IMR-90 (cell line): Measurements from ENCODE around the gene CHP2. TPM values are rescaled to one million over a fixed set of nuclear protein-coding genes. Genes with fewer than 3 reads are reported as not detected.

ENCODE experiments used
- ATAC-seq: fragments of 200-7000 bp; cut with Tn5 transposase; 2 replicates; pipeline ENCODE4 v1.9.1; 2020; ENCODE audit warnings: low read depth, mild to moderate bottlenecking, moderate library complexity
- BruUV-seq: library from RNA; stranded (reverse); fragments of 400-500 nt; replicated peaks from 2 replicates; lab custom pipeline; 2021; lab: Mats Ljungman, UMichigan
- CTCF ChIA-PET: fragments of 300-600 bp; formaldehyde crosslinking; extraction: SDS; loops from one replicate; lab custom pipeline; 2021; ENCODE audit warnings: antibody characterized with exemption; lab: Yijun Ruan, JAX
- POLR2A ChIA-PET: fragments of 300-600 bp; sonication (Branson Sonifier 250); formaldehyde crosslinking; loops from one replicate; lab custom pipeline; 2022; ENCODE audit warnings: antibody characterized with exemption; ENCODE audit not compliant: unreplicated experiment; lab: Charles Lee
- DNase-seq: peaks from one replicate; pipeline ENCODE4 v3.0.0; 2013
- H2AFZ ChIP-seq: replicated peaks from 2 replicates; pipeline ENCODE3; 2013; ENCODE audit warnings: low read length, mild to moderate bottlenecking; ENCODE audit not compliant: poor library complexity
- H2AK5ac ChIP-seq: 2 replicates; pipeline ENCODE4 v1.6.1; 2013; ENCODE audit warnings: low read depth, low read length, inconsistent platforms
- H2AK9ac ChIP-seq: replicated peaks from 2 replicates; pipeline ENCODE3; 2013; ENCODE audit warnings: mild to moderate bottlenecking, low read depth, low read length, moderate library complexity; ENCODE audit not compliant: poor library complexity
- H2BK120ac ChIP-seq: 2 replicates; pipeline ENCODE4 v1.6.1; 2013; ENCODE audit warnings: low read depth, low read length, inconsistent platforms
- H2BK15ac ChIP-seq: 3 replicates; pipeline ENCODE4 v1.6.1; 2013; ENCODE audit warnings: low read depth, low read length, inconsistent platforms
- H2BK20ac ChIP-seq: 2 replicates; pipeline ENCODE4 v1.6.1; 2013; ENCODE audit warnings: low read depth, mild to moderate bottlenecking, inconsistent platforms, low read length, moderate library complexity
- H2BK5ac ChIP-seq: 2 replicates; pipeline ENCODE4 v1.6.1; 2013; ENCODE audit warnings: mild to moderate bottlenecking, low read depth, low read length, inconsistent platforms; ENCODE audit not compliant: poor library complexity, severe bottlenecking
- H3K14ac ChIP-seq: replicated peaks from 2 replicates; pipeline ENCODE4 v1.6.1; 2013; ENCODE audit warnings: low read depth, low read length, inconsistent platforms
- H3K18ac ChIP-seq: 2 replicates; pipeline ENCODE4 v1.6.1; 2013; ENCODE audit warnings: low read depth, low read length, control low read depth
- H3K23ac ChIP-seq: 2 replicates; pipeline ENCODE4 v1.6.1; 2013; ENCODE audit warnings: low read depth, low read length, inconsistent platforms
- H3K27ac ChIP-seq: 2 replicates; pipeline ENCODE4 v1.5.1; 2013; ENCODE audit warnings: mild to moderate bottlenecking, control low read depth, low read length; ENCODE audit not compliant: insufficient read depth
- H3K27me3 ChIP-seq: 2 replicates; pipeline ENCODE4 v1.6.1; 2013; ENCODE audit warnings: low read length; ENCODE audit not compliant: control insufficient read depth, insufficient read depth
- H3K36me3 ChIP-seq: 2 replicates; pipeline ENCODE4 v1.6.1; 2013; ENCODE audit warnings: low read length, mixed read lengths; ENCODE audit not compliant: control insufficient read depth, insufficient read depth
- H3K4ac ChIP-seq: 2 replicates; pipeline ENCODE4 v1.6.1; 2013; ENCODE audit warnings: low read depth, low read length, inconsistent platforms
- H3K4me1 ChIP-seq: 2 replicates; pipeline ENCODE4 v1.6.1; 2013; ENCODE audit warnings: low read length, mixed read lengths; ENCODE audit not compliant: control insufficient read depth, insufficient read depth
- H3K4me2 ChIP-seq: 2 replicates; pipeline ENCODE4 v1.6.1; 2013; ENCODE audit warnings: low read depth, mild to moderate bottlenecking, control low read depth, low read length, moderate library complexity
- H3K4me3 ChIP-seq: 2 replicates; pipeline ENCODE4 v1.5.1; 2013; ENCODE audit warnings: low read depth, mild to moderate bottlenecking, control low read depth, low read length, moderate library complexity; ENCODE audit not compliant: insufficient read depth
- H3K56ac ChIP-seq: 2 replicates; pipeline ENCODE4 v1.6.1; 2013; ENCODE audit warnings: low read length, inconsistent platforms; ENCODE audit not compliant: insufficient read depth; ENCODE audit errors: extremely low read depth
- H3K79me1 ChIP-seq, 2 experiments: 2 replicates each; pipeline ENCODE4 v1.6.1; 2013; ENCODE audit warnings: low read length in 2 of 2, inconsistent platforms in 1 of 2, low read depth in 1 of 2
- H3K9ac ChIP-seq: 2 replicates; pipeline ENCODE4 v1.6.1; 2013; ENCODE audit warnings: low read depth, low read length, control low read depth
- H3K9me1 ChIP-seq: 2 replicates; pipeline ENCODE4 v1.6.1; 2013; ENCODE audit warnings: low read length, inconsistent platforms; ENCODE audit not compliant: insufficient read depth
- H3K9me3 ChIP-seq: 2 replicates; pipeline ENCODE4 v1.6.1; 2013; ENCODE audit warnings: low read length; ENCODE audit not compliant: control insufficient read depth, insufficient read depth
- H4K20me1 ChIP-seq: 2 replicates; pipeline ENCODE4 v1.6.1; 2013; ENCODE audit warnings: low read length, inconsistent platforms; ENCODE audit not compliant: insufficient read depth
- H4K5ac ChIP-seq: 2 replicates; pipeline ENCODE4 v1.6.1; 2013; ENCODE audit warnings: mild to moderate bottlenecking, low read depth, low read length, control low read depth
- H4K8ac ChIP-seq, 2 experiments: 2 replicates each; pipeline ENCODE4 v1.6.1; 2013; ENCODE audit warnings: low read depth in 2 of 2, low read length in 2 of 2, control low read depth in 1 of 2, inconsistent platforms in 1 of 2
- H4K91ac ChIP-seq: 2 replicates; pipeline ENCODE4 v1.6.1; 2013; ENCODE audit warnings: low read depth, low read length, inconsistent platforms; ENCODE audit not compliant: insufficient read depth
- CEBPB ChIP-seq: IDR thresholded peaks from 2 replicates; pipeline ENCODE4 v1.6.1; 2012; ENCODE audit warnings: low read depth, low read length, improper control_type of control experiment
- RCOR1 ChIP-seq: IDR thresholded peaks from 2 replicates; pipeline ENCODE4 v1.6.1; 2012; ENCODE audit warnings: mild to moderate bottlenecking, low read length, improper control_type of control experiment; ENCODE audit not compliant: insufficient replicate concordance
- WGBS, 2 experiments: methylation state at CpG; one replicate each; pipeline versions ENCODE4 v1.1.5 to v1.1.7; 2013; ENCODE audit warnings: missing lambda C conversion rate in 2 of 2; ENCODE audit not compliant: insufficient read length in 1 of 2; ENCODE audit errors: extremely low coverage in 2 of 2; 5-methylcytosine and 5-hydroxymethylcytosine counted together
- dilution Hi-C: fragments of 300-500 bp; cut with HindIII; formaldehyde crosslinking; loops from one replicate; pipeline ENCODE4 v1.14.3; 2018; ENCODE audit warnings: low sequenced_read_pairs; ENCODE audit not compliant: unreplicated experiment
- in situ Hi-C: fragments of 300-500 bp; cut with MboI; formaldehyde crosslinking; loops from 3 replicates; pipeline ENCODE4 v1.14.3; 2019; ENCODE audit warnings: low sequenced_read_pairs, inconsistent platforms, mixed read lengths
- intact Hi-C: fragments of 100-400 bp; cut with micrococcal nuclease; formaldehyde crosslinking; loops from 2 replicates; pipeline ENCODE4 v1.10.0; 2022
- polyA plus RNA-seq, 3 experiments: library from polyadenylated mRNA; depleted of rRNA; stranded (reverse); fragments of >200 nt; gene quantifications; 2 replicates each; pipeline ENCODE4 v1.2.3, GENCODE V29; 2012; ENCODE audit warnings: low replicate concordance in 1 of 3
- total RNA-seq: library from RNA; depleted of rRNA; stranded (reverse); fragments of >200 nt; gene quantifications from 2 replicates; pipeline ENCODE4 v1.2.3, GENCODE V29; 2012

Gene CHP2
- total and polyA plus RNA-seq, 2 of the 4 experiments (the other 2 are of a cell fraction), result not detected

DNA sequence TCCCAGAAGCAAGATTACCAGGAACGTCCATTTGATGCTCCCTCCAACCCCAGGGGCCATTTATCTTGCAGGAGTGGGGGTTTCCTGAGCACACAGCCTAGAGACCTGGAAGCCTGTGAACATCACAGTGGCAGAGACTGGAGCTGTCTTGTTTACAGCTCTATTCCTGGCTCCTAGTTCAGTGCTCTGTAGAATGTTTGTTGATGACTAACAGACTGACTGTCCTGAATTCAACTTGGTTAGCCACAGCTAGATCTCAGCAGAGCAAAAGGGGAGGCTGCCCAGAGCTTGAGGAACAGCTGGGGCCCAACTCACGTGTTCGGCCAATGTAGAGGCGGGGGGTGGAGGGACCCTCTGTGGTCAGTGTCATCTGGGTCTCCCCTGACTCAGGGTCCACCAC, 48.4 kb upstream of the CHP2 start:
- dilution Hi-C loops (no loop called here), intact Hi-C loops (no loop called here), in situ Hi-C loops (no loop called here)
- Histone ChIP-seq H4K8ac (no peak overlapping the region), H2BK120ac (no peak overlapping the region), H2BK20ac (no peak overlapping the region), H3K9me1 (no peaks in the 10 kb centered on the region), H2AK5ac (no peak overlapping the region), H2AK9ac (no peak overlapping the region), H4K5ac (no peak overlapping the region), H3K27ac (no peak overlapping the region), H4K91ac (no peak overlapping the region), H2AFZ (no peak overlapping the region), H3K56ac (no peak overlapping the region), H2BK5ac (no peak overlapping the region), H3K36me3 (no peaks in the 10 kb centered on the region), H3K27me3 (no peaks in the 10 kb centered on the region; the same call in 1 of the 2 replicates), H3K9me3 (peaks cover 10% of the 10 kb centered on the region), H4K20me1 (no peaks in the 10 kb centered on the region), H3K4me2 (no peak overlapping the region), H3K4me1 (no peaks in the 10 kb centered on the region), H3K79me1 (no peaks in the 10 kb centered on the region), H3K4ac (no peak overlapping the region), H3K23ac (no peak overlapping the region), H3K14ac (no peak overlapping the region), H3K18ac (no peak overlapping the region), H3K9ac (no peak overlapping the region), H3K4me3 (no peak overlapping the region), H2BK15ac (no peak overlapping the region)
- DNase-seq, result no peak
- 100% methylated on average over 1 of the region's 4 CpGs; no CpG with 5 or more reads in 1 of the 2 experiments for WGBS, 2 experiments
- BruUV-seq, result no TSS peak
- ChIA-PET CTCF (no interaction called here), POLR2A (no interaction called here)
- ATAC-seq, result no peak
- TF ChIP-seq RCOR1 (no peak), CEBPB (no peak)
